ENCODE data around the gene OCIAD2. TPM values are rescaled to one million over a fixed set of nuclear protein-coding genes. Genes with fewer than 3 reads are reported as not detected.

Gene OCIAD2
- total RNA-seq, 1 donor from 2014 or later: 73.1 TPM

GRCh38 chr4:48836658-48837057 lies 69.9 kb downstream of the OCIAD2 start:
- TF ChIP-seq, protein P1, sequence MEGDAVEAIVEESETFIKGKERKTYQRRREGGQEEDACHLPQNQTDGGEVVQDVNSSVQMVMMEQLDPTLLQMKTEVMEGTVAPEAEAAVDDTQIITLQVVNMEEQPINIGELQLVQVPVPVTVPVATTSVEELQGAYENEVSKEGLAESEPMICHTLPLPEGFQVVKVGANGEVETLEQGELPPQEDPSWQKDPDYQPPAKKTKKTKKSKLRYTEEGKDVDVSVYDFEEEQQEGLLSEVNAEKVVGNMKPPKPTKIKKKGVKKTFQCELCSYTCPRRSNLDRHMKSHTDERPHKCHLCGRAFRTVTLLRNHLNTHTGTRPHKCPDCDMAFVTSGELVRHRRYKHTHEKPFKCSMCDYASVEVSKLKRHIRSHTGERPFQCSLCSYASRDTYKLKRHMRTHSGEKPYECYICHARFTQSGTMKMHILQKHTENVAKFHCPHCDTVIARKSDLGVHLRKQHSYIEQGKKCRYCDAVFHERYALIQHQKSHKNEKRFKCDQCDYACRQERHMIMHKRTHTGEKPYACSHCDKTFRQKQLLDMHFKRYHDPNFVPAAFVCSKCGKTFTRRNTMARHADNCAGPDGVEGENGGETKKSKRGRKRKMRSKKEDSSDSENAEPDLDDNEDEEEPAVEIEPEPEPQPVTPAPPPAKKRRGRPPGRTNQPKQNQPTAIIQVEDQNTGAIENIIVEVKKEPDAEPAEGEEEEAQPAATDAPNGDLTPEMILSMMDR (IDR thresholded peaks at IDR 0.05; ENCODE audit: unreplicated experiment): no peak
- Mint-ChIP-seq H3K36me3 (peaks cover 26% of the 10 kb centered on the region), H3K27me3 (ENCODE audit: low read depth) (no peaks in the 10 kb centered on the region), H3K4me3 (no peak overlapping the region), H3K4me1 (peaks cover 13% of the 10 kb centered on the region), H3K9me3 (no peaks in the 10 kb centered on the region), H3K27ac (no peak overlapping the region)
- no peak for DNase-seq (ENCODE audit: low spot score in 2 of 2, unreplicated experiment in 2 of 2)

Other genes with a start within 250 kb of the OCIAD2 start
- gene FRYL, start 126.5 kb downstream of the OCIAD2 start, total RNA-seq: 55.5 to 57.0 TPM (median 56.8 TPM) in 3 replicates
- gene OCIAD1, start 75.7 kb downstream of the OCIAD2 start, total RNA-seq: 143 to 149 TPM (median 146 TPM) in 3 replicates
- gene CWH43, start 79.5 kb upstream of the OCIAD2 start, total RNA-seq: not detected in 3 replicates

Data from mesothelial cell of epicardium (in vitro differentiated cells).